Omental fat pad (tissue), 4 donors: ENCODE measurements around the gene YY1. TPM values are rescaled to one million over a fixed set of nuclear protein-coding genes. Genes with fewer than 3 reads are reported as not detected.
A peak's percentile ranks its signal among the peaks of the same experiment; 100 is the strongest.

Source experiments
- ATAC-seq: fragments of 150-250 bp; one replicate; pipeline ENCODE4 v1.9.1; 2016; ENCODE audit warnings: mild to moderate bottlenecking, moderate library complexity; ENCODE audit not compliant: low FRiP score
- DNase-seq: peaks from one replicate; pipeline ENCODE4 v3.0.0-alpha.2; 2019; ENCODE audit warnings: low spot score
- CTCF ChIP-seq, 3 donors: fragments of 450-650 bp; IDR thresholded peaks; one replicate each; pipeline ENCODE4 v1.5.1; 2016 to 2017; ENCODE audit warnings: antibody characterized with exemption in 3 of 3, mild to moderate bottlenecking in 3 of 3, moderate library complexity in 2 of 3
- small RNA-seq: library from RNA; depleted of rRNA; stranded (forward); fragments of <200 nt; gene quantifications from one replicate; pipeline ENCODE3, GENCODE V24; 2016
- total RNA-seq, 4 donors: library from RNA; depleted of rRNA; stranded (reverse); fragments of >200 nt; gene quantifications; one replicate each; pipeline ENCODE4 v1.1.0, GENCODE V29; 2016

The YY1 gene
- total RNA-seq, 4 donors from 2014 or later, result 45.1 to 55.5 (median 48.6) TPM

- no peak for DNase-seq
- ATAC-seq, result no peak
- TF ChIP-seq CTCF (IDR thresholded peaks at IDR 0.05), result no peak
These were observed 90.5 kb downstream of the YY1 start for GRCh38 chr14:100329233-100330006.

GRCh38 chr14:100330007-100330344 is 91.0 kb downstream of the YY1 start:
- DNase-seq, result no peak
- TF ChIP-seq CTCF (IDR thresholded peaks at IDR 0.05), result no peak
- ATAC-seq, result no peak

- ATAC-seq (no peak), DNase-seq (no peak)
These were observed 91.5 kb downstream of the YY1 start for GRCh38 chr14:100330388-100330931.

GRCh38 chr14:100332071-100332639 is 93.2 kb downstream of the YY1 start:
- TF ChIP-seq CTCF (IDR thresholded peaks at IDR 0.05), result no peak
- ATAC-seq (no peak), DNase-seq (no peak)

More at GRCh38 chr14:100330388-100330931, 91.5 kb downstream of the YY1 start:
- no peak for TF ChIP-seq CTCF (IDR thresholded peaks at IDR 0.05)

Small RNA genes lying within 50 kb of the gene (small RNA-seq; reads per million reads assigned to genes)
- gene MIR345 (16.8 reads per million, percentile 92 among the genes with 10 or more reads in this experiment), gene RN7SL523P (not detected)

Other genes starting within 250 kb of the YY1 start
- 100 to 1,000 TPM in 1 of 4 donors, 10 to 100 TPM in 3; 33.7 to 148 (median 56.1) TPM for gene EVL, start 173.7 kb upstream of the YY1 start, total RNA-seq
- under 1 TPM in 3 of 4 donors, not detected in 1; 0.19 to 0.79 (median 0.19) TPM for gene DEGS2, start 79.5 kb upstream of the YY1 start, total RNA-seq
- gene SLC25A29, start 67.3 kb downstream of the YY1 start, total RNA-seq, result 10 to 100 TPM; 29.7 to 72.2 (median 50.2) TPM
- under 1 TPM in 1 of 4 donors, not detected in 3; 0.37 TPM for gene SLC25A47, start 84.2 kb downstream of the YY1 start, total RNA-seq
- gene WDR25, start 137.3 kb downstream of the YY1 start, total RNA-seq, result 10 to 100 TPM in 3 of 4 donors, 1 to 10 TPM in 1; 8.6 to 11.2 (median 10.3) TPM